Measurements from ENCODE around the gene CA9. TPM values are rescaled to one million over a fixed set of nuclear protein-coding genes. Genes with fewer than 3 reads are reported as not detected.
A peak's percentile ranks its signal among the peaks of the same experiment; 100 is the strongest.
"Not testable (repeated sequence)": the region's sequence is repeated elsewhere in the genome, so short reads cannot be mapped to it uniquely, and the experiment has no call there.

The CA9 gene
- total and polyA plus RNA-seq, 2 experiments from 2014 or later: 2.3 to 4.3 TPM

DNA sequence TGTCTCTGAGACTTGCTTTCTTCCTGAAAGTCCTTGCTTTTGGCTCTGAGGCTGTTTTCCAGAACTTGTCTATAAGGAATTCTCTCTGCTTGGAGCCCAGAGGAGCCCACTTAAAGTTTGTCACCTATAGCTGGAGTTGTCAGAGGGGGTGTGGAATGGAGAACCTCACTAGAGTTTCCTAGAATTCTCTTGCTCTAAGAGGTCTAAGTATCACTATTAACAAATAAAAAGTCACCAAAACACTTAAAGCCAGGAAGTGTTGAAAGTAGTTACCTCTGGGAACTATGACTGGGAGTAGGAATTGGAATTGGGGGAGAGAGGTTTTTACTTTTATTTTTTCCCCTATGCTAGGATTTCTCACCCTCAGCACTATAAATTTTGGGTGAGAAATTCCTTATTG is 38.0 kb upstream of the CA9 start:
- H3K79me2 ChIP-seq (ENCODE audit: insufficient read depth): no peaks in the 10 kb centered on the region
- no peak overlapping the region for H3K9ac ChIP-seq
- H4K20me1 ChIP-seq (ENCODE audit: insufficient read depth): no peaks in the 10 kb centered on the region
- H3K27ac ChIP-seq: no peak overlapping the region
- no peaks in the 10 kb centered on the region for H3F3A ChIP-seq (ENCODE audit: insufficient read depth)
- no peak for DNase-seq
- in situ Hi-C loops (cut with MboI): no loop called here
- no peaks in the 10 kb centered on the region for H3K27me3 ChIP-seq (replicated peaks; ENCODE audit: insufficient read depth)
- no peaks in the 10 kb centered on the region for H3K9me2 ChIP-seq (ENCODE audit: insufficient read depth)
- no peak overlapping the region for H2AFZ ChIP-seq
- TF ChIP-seq EZH2phosphoT487 (IDR thresholded peaks at IDR 0.05; ENCODE audit: insufficient read depth, low read depth) (no peak), EZH2 (IDR thresholded peaks at IDR 0.05; ENCODE audit: insufficient read depth, poor library complexity, severe bottlenecking) (no peak)
- no peak overlapping the region for H3K4me3 ChIP-seq
- no peaks in the 10 kb centered on the region for H3K9me3 ChIP-seq (ENCODE audit: low read depth)
- no peaks in the 10 kb centered on the region for H3K36me3 ChIP-seq (ENCODE audit: low read depth)
- H3K4me1 ChIP-seq (ENCODE audit: insufficient read depth): peaks cover 11% of the 10 kb centered on the region
- H3K4me2 ChIP-seq (ENCODE audit: unreplicated experiment): no peak overlapping the region

DNA sequence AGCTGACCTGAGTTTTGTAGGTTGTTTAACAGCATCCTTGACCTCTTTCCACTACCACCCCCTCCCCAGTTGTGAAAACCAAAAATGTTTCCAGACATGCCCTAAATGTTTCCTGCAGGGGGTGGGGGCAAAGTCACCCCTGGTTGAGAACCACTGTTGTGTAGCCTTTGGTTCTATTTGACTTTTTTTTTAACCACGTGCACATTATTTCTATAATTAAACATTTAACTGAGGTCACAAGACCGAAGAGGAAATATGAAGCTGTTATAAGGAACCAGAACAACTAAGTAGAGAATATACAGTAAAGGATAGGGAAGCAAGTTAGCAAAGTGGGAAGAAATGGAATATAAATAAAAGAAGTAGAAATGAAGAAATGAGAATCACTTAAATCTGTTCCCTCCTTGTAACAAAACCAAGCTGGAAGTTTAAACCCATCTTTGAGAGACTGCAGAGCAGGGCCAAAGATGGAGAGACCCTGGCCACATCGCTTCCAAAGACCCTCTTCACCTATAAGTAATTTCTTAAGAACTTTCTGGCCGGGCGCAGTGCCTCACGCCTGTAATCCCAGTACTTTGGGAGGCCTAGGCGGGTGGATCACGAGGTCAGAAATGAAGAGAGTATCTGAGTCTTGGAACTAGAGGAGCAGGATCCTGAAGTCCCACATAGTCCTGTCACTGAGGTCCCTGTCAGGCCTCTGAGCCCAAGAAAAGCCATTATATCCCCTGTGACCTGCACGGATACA is 37.4 kb upstream of the CA9 start:
- no peaks in the 10 kb centered on the region for H3F3A ChIP-seq (ENCODE audit: insufficient read depth)
- 88 to 93% methylated on average over 9 of the region's 9 CpGs for whole genome bisulfite sequencing, 2 experiments (ENCODE audit: low coverage in 1 of 2, low lambda C conversion rate in 2 of 2, missing lambda C conversion rate in 2 of 2)
- DNase-seq: no peak
- H3K9me2 ChIP-seq (ENCODE audit: insufficient read depth): no peaks in the 10 kb centered on the region
- no peak overlapping the region for H3K4me3 ChIP-seq
- H3K79me2 ChIP-seq (ENCODE audit: insufficient read depth): no peaks in the 10 kb centered on the region
- H3K9ac ChIP-seq: no peak overlapping the region
- in situ Hi-C loops (cut with MboI): no loop called here
- no peaks in the 10 kb centered on the region for H3K27me3 ChIP-seq (replicated peaks; ENCODE audit: insufficient read depth)
- no peaks in the 10 kb centered on the region for H3K9me3 ChIP-seq (ENCODE audit: low read depth)
- H2AFZ ChIP-seq: no peak overlapping the region
- H3K36me3 ChIP-seq (ENCODE audit: low read depth): no peaks in the 10 kb centered on the region
- no peak overlapping the region for H3K4me2 ChIP-seq (ENCODE audit: unreplicated experiment)
- H3K27ac ChIP-seq: no peak overlapping the region
- no peaks in the 10 kb centered on the region for H4K20me1 ChIP-seq (ENCODE audit: insufficient read depth)
- TF ChIP-seq EZH2 (IDR thresholded peaks at IDR 0.05; ENCODE audit: insufficient read depth, poor library complexity, severe bottlenecking): no peak
- H3K4me1 ChIP-seq (ENCODE audit: insufficient read depth): peaks cover 11% of the 10 kb centered on the region

DNA sequence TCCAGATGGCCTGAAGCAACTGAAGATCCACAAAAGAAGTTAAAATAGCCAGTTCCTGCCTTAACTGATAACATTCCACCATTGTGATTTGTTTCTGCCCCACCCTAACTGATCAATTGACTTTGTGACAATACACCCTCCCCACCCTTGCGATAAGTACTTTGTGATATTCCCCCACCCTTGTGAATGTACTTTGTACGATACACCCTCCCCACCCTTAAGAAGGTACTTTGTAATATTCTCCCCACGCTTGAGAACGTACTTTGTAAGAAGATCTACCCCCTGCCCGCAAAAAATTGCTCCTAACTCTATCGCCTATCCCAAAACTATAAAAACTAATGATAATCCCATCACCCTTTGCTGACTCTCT is 36.9 kb upstream of the CA9 start:
- H3K4me3 ChIP-seq; DNase-seq; H3K36me3 ChIP-seq (ENCODE audit: low read depth); H3F3A ChIP-seq (ENCODE audit: insufficient read depth); H3K9me3 ChIP-seq (ENCODE audit: low read depth); H3K79me2 ChIP-seq (ENCODE audit: insufficient read depth); H3K9me2 ChIP-seq (ENCODE audit: insufficient read depth); H3K27me3 ChIP-seq (replicated peaks; ENCODE audit: insufficient read depth); in situ Hi-C loops (cut with MboI); H4K20me1 ChIP-seq (ENCODE audit: insufficient read depth); H3K9ac ChIP-seq; H3K27ac ChIP-seq; H3K4me2 ChIP-seq (ENCODE audit: unreplicated experiment); H2AFZ ChIP-seq: not testable (repeated sequence)
- peaks cover 11% of the 10 kb centered on the region for H3K4me1 ChIP-seq (ENCODE audit: insufficient read depth)
- WGBS, 2 experiments (ENCODE audit: low coverage in 1 of 2, low lambda C conversion rate in 2 of 2, missing lambda C conversion rate in 2 of 2): 90 to 96% methylated on average over 6 of the region's 6 CpGs

DNA sequence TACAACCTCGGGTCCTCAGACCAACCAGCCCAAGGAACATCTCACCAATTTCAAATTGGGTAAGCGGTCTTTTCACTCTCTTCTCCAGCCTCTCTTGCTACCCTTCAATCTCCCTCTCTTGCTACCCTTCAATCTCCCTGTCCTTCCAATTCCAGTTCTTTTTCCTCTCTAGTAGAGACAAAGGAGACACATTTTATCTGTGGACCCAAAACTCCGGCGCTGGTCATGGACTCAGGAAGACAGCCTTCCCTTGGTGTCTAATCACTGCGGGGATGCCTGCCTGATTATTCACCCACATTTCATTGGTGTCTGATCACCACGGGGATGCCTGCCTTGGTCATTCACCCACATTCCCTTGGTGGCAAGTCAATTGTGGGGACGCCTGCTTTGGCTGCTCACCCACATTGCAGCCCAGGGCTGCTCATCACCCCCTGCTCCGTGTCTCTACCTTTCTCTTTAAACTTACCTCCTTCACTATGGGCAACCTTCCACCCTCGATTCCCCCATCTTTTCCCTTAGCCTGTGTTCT is 36.2 kb upstream of the CA9 start:
- H3K27ac ChIP-seq; H3K9ac ChIP-seq; H3K4me2 ChIP-seq (ENCODE audit: unreplicated experiment); H3F3A ChIP-seq (ENCODE audit: insufficient read depth); H2AFZ ChIP-seq; H3K79me2 ChIP-seq (ENCODE audit: insufficient read depth); H3K27me3 ChIP-seq (replicated peaks; ENCODE audit: insufficient read depth); H4K20me1 ChIP-seq (ENCODE audit: insufficient read depth); H3K9me2 ChIP-seq (ENCODE audit: insufficient read depth); H3K4me3 ChIP-seq; H3K9me3 ChIP-seq (ENCODE audit: low read depth); H3K36me3 ChIP-seq (ENCODE audit: low read depth); in situ Hi-C loops (cut with MboI): not testable (repeated sequence)
- DNase-seq: peak; percentile 37
- 57 to 62% methylated on average over 9 of the region's 9 CpGs for WGBS, 2 experiments (ENCODE audit: low coverage in 1 of 2, low lambda C conversion rate in 2 of 2, missing lambda C conversion rate in 2 of 2)
- H3K4me1 ChIP-seq (ENCODE audit: insufficient read depth): peaks cover 11% of the 10 kb centered on the region

DNA sequence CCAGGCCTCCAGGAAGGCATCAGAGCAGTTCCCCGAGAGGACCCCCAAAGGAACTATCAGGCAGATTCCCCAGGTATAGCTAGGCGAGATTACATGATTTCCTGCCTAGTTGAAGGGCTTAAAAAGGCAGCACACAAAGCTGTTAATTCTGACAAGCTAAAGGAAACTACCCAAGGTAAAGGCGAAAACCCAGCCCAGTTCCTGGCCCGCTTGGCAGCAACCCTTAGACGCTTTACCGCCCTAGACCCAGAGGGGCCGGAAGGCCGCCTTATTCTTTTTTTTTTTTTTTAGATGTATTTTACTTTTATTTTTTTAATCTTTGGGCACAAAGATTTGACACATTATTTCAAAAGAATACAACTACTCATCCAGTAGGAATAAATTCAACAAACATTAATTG is 35.0 kb upstream of the CA9 start:
- H3K36me3 ChIP-seq (ENCODE audit: low read depth); H3K4me2 ChIP-seq (ENCODE audit: unreplicated experiment); H3K4me3 ChIP-seq; H4K20me1 ChIP-seq (ENCODE audit: insufficient read depth); H3K9ac ChIP-seq; H3K79me2 ChIP-seq (ENCODE audit: insufficient read depth); H3K9me2 ChIP-seq (ENCODE audit: insufficient read depth); H3K27ac ChIP-seq; in situ Hi-C loops (cut with MboI); H3K27me3 ChIP-seq (replicated peaks; ENCODE audit: insufficient read depth); H3F3A ChIP-seq (ENCODE audit: insufficient read depth); H2AFZ ChIP-seq; DNase-seq; H3K9me3 ChIP-seq (ENCODE audit: low read depth): not testable (repeated sequence)
- 85 to 92% methylated on average over 7 to 8 of the region's 8 CpGs for WGBS, 2 experiments (ENCODE audit: low coverage in 1 of 2, low lambda C conversion rate in 2 of 2, missing lambda C conversion rate in 2 of 2)
- peaks cover 13% of the 10 kb centered on the region for H3K4me1 ChIP-seq (ENCODE audit: insufficient read depth)

DNA sequence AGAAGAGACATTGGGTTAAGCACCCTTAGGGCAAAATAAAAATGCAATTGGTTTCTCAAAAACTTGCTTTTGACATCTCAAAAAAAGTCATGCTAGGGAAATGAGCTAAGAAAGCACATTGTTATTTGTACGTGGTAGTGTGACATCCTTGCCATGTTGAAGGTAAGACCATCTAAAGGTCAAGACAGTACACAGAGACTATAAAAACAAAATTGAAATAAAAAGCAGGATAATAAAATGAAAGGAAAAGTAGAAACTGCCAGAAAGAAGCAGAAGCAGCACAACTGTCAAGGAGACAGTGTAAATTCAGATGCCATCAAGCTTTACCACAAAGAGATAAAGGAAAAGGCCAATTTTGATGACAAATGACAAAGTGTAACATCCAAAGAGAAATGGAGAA is 34.5 kb upstream of the CA9 start:
- WGBS, 2 experiments (ENCODE audit: low coverage in 1 of 2, low lambda C conversion rate in 2 of 2, missing lambda C conversion rate in 2 of 2): 55 to 74% methylated on average over 1 of the region's 1 CpG
- H3K27me3 ChIP-seq (replicated peaks; ENCODE audit: insufficient read depth); H3K9me3 ChIP-seq (ENCODE audit: low read depth); H3K4me2 ChIP-seq (ENCODE audit: unreplicated experiment); H3K9ac ChIP-seq; H3K36me3 ChIP-seq (ENCODE audit: low read depth); H3K4me3 ChIP-seq; DNase-seq; H3K79me2 ChIP-seq (ENCODE audit: insufficient read depth); H3K9me2 ChIP-seq (ENCODE audit: insufficient read depth); H3K27ac ChIP-seq; H2AFZ ChIP-seq; H3F3A ChIP-seq (ENCODE audit: insufficient read depth); H4K20me1 ChIP-seq (ENCODE audit: insufficient read depth); in situ Hi-C loops (cut with MboI): not testable (repeated sequence)
- peaks cover 18% of the 10 kb centered on the region for H3K4me1 ChIP-seq (ENCODE audit: insufficient read depth)
